Activated CD4-positive, CD25-positive, alpha-beta regulatory T cell treated with anti-CD3 and anti-CD28 coated beads, Interleukin-2, amount 50 U/mL, for 16 hours (primary cell): ENCODE measurements around the gene IGSF11.

ENCODE experiments used
- DNase-seq: peaks from one replicate; pipeline ENCODE4 v3.0.0-alpha.2; 2020; ENCODE audit warnings: low read depth, low spot score

The IGSF11 gene

DNA sequence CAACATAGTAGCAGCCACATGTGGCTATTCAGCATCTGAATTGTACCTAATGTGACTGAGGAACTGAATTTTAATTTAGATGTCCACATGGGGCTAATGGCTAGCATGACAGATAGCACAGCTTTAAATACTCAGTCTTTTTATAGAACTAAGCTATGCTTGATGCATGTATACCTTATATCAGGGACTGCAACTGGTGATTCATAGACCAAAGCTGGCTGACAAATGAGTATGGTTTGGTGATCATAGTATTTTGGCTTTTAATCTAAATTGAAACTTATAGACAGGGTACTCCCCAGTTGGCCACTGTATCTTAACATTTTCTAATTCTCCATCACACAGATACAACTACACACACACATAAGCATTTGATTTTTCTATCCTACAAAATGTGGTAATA, 83.6 kb downstream of the IGSF11 start:
- no peak for DNase-seq

DNA sequence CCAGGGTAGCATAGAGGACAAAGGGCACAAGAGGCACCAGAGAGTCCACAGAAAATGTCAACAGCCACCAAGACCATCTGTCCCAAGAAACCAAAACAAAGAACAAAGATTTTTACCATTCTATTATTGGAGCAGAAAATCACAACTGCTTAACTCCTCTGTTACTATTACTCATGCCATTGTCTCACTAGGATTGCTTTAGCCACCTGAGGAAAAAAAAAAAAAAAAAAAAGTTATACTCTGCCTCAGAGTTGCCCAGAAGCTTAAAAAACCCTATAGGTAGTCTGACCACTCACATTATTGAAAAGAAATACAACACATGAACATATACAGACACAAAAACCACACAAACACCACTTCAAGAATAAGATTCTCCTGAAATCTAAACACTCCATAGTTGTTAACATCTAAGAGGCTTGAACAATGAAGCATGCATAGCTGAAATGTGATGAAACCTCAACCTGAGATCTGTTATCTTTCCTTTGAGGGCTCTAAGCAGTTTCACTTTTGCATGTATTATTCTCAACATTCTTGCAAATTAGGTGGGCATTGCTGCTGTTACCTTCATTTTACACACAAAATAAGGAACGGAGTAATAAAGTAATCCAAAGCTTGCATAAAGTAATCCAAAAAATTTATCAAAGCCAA, 85.4 kb downstream of the IGSF11 start:
- DNase-seq, result no peak

DNA sequence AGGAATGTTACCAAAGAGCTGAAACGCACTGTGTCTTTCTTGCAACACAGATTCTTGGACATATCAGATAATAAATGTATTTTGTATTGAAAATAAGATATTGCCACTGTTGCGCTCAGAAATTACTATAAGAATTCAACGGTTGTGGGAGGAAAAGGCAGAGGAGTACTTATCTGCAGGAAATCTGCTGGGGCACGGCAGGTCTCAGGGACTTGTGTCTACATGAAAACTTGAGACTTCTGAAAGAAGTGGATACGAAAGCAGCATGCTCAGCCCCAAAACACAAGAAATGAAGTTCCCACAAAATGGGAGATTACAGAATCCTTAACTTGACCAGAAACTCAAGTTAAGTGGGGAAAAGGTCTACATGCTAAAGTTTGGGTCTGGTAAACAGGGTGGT, 86.5 kb downstream of the IGSF11 start:
- DNase-seq, result no peak

DNA sequence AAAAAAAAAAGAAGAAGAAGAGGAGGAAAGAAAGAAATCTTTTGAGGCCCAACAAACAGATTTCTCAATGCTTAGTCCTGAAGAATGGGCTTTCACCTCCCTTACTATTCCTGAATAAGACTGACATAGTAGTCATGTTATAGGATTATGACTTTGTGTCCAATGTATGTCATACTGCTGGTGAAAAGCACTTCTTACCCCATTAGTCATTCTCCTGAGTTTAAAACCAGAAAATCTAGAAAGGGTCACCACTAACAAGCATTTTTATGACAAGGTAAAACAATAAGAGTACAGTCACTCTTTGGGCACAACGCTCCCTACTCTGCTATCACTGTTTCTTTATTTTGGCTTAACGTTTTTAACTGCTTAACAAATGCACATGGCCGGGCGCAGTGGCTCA, 88.2 kb downstream of the IGSF11 start:
- no peak for DNase-seq

DNA sequence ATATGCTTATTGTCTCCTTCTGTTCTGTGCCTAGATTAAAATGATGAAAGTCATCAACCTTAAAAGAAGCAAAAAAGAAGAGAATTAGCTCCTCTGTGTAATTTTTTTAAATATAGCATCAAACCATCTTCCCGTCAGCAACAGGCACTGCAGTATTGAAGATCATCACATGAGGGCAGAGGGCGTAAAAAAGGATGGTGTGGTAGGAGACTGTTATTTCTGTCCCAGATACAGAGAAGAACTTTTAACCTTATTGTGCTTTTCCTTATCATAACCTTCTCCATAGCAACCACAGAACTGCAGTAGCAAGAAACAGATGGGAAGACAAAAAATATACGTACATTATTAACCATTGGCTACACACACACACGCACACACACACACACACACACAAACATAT, 88.8 kb downstream of the IGSF11 start:
- DNase-seq, result no peak

DNA sequence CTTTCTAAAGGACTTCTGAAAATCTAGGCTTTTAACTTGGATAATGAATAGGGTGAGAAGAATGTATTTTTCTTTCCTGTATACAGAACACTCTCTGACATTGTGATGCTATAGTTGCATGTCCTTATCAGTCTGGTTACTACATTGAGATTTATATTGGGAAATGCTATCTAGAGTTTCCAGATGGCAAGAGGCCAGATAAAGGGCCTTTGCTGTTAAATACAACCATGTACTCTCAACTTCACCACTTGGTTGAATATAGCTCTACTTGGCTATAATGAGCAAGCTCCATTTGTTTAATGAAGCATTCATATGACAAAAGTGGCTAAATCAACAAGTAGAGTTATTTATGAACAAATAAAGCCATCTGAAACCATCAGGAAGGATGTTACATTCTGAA, 91.0 kb downstream of the IGSF11 start:
- DNase-seq, result no peak

DNA sequence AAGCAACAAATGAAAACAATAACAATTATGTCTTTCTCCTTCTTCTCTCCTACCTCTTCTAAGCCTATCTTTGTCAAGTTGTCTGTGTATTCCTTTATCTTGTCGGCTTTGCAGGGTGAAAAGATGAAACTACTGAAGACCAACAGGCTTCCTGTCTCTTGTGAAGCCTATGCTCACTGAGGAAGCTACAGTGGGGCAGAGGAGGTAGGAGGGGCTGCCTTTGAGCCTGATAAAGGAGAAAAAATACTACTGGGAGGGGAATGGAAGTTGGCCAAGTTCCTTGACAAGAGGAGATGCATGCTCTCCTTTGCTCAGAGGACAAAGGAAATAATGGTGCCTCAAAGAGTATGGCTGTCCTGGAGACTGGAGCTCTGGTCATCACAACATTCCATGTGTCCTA, 92.0 kb downstream of the IGSF11 start:
- no peak for DNase-seq

DNA sequence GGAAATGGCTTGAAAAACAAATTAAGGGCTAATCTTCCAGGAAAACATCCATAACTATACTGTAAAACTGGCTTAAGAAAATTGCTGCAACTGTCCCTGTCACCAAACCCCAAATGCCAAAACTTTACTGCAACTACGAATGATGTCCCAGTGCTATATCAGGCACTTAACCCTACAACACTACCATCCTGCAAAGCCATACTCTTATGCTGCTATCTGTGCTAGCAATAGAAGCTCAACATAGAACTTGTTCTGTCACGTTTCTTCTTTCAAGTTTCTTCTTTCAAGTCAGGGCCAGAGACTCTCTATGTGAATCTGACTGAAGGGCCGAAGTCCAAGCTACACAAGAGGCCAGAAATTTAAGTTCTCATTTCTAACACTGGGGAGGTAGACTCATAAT, 92.5 kb downstream of the IGSF11 start:
- DNase-seq, result no peak

DNA sequence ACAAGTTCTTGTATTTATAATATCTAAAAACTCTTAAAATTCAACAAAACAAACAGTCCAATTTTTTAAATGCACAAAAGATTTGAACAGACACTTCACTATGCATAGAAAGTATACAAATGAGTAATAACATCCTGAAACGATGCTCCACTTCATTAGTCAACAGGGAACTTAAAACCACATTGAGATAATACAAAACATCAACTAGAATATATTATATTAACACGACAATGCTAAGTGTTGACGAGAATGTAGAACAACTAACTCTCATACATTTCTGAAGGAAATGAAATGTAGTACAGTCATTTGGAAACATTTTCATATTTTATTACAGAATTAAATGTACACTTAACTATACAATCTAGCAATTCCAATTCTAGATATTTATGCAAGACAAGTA, 93.4 kb downstream of the IGSF11 start:
- no peak for DNase-seq

DNA sequence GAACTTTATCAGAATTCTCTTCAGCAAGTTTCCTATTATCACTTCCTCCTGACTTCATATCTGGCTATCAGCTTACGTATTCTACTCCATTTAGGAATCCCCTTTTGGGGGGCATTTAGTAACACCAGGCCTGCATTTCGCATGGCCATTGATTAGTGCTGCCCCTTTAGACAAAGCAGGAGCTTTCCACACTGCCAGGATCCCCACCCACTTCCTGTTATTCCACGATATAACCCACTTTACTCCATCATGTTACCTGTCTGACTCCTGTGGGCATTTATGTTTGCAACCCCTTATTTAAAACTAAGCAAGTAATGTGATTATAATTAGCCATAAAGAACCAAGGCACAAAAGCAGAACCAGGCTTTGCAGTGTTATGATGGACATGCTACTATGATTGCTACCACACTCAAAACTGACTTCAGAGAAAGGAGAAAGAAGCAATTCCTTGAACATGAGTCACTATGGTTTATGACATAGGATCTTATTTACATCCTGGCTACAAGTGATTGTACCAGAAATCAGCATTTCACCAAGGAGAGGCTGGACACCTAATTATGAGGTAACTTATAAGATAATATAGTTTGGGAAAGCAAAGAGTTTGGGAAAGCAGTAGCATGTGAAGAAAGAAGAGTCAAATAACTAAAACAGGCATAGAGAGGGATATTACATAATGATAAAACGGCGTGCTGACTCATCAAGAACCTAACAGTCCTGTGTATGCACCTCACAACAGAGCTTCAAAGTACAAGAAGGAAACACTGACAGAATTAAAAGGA, 96.3 kb downstream of the IGSF11 start:
- DNase-seq, result no peak

DNA sequence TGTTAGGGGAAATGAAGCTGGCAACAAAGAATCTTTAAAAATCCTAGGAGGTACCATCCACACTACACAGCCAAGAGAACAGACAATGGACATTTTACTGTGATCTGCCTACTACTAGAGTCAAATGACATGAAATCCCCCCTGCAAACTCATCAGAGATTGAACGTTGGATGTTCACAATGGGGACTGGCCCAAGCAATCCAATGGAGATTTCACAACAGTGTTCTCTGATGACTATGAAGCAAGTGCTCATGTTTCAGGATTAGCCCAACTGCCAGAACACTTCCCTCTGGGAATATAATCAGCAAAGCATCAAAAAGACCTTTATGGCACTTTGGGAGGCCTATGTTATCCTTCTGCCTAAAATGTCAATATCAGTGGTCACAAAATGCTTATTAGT, 97.8 kb downstream of the IGSF11 start:
- DNase-seq, result no peak

DNA sequence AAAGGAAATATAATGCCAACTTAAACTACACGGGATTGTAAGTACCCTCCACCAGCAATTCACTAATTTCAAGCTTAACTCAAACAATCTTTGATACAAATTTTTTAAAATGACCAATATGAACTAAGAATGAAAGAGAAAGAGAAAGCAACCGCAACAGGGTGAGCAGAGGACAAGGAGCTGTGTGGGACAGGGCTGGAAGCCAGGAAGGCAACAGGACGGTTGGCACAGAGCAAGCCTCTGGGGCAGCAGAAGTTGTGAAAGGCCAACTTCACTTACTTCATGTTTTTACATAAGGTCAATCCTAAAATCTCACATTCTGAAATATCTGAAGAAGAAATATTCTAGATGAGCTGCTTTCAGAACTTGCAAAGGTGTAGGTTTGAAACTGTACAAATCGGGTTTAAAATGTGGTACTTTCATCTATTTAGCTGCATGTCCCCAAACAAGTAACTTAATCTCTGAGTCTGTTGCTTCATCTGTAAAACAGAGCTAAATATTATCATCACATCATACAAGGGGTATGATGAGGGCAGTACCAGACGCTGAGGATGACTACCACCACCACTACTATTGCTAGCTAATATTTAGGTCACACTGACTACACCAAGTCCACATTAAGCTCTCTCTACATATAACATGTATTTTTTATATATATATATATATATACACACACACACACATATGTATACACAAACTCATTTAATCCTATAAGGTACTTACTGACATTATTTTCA, 101.7 kb downstream of the IGSF11 start:
- DNase-seq, result no peak

DNA sequence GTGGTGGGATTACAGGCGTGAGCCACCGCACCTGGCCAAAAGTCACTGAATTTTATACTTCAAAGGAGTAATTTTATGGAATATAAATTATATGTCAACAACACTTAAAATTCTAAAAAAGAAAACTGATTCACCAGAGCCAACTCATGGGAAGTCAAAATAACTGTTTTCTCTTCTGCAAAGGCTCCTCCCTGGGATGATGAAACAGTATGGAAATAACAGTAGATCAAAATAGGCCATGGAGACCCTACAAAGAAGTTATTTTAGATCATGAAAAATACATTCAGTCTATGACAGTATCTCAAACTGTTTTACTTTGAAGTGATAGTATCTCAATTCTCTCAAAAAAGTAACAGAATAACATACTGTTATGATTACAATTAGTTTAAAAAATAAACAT, 102.7 kb downstream of the IGSF11 start:
- no peak for DNase-seq

DNA sequence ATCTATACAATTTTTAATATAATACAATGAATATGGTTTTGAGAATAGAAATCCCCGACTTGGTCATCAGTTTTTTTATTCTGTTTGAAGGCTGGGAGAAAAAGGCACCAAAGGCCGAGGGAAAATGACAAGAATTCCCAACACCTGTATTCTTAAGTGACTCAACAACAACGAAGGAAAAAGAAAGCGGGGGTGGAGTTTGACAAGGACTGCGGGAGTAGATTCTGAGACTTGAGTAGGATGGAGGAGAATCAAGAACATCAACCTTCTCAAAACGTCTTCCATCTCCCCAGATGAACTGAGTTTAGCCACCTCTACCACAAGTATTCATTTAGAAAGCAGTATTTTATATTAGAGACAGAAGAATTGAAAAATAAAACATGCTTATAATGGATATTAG, 107.2 kb downstream of the IGSF11 start:
- no peak for DNase-seq

DNA sequence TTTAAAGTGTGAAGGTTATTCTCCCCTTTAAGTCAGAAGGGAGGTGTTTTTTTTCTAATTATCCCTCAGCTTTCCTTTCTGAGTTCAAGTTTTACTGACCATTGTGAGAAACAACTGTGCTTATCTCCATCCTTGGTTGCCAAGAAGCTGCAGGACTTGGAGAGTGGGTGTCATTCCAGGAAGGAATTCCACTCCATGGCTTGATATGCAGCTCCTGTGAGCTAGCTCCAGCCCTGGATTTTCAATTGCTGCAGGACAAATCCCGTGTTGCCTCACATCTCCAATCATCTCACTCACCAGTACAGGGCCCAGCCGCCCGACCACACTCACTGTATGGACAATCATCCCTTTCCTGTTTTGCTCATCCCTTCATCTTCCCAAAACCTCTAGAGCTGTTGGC, 122.5 kb downstream of the IGSF11 start:
- DNase-seq, result no peak

DNA sequence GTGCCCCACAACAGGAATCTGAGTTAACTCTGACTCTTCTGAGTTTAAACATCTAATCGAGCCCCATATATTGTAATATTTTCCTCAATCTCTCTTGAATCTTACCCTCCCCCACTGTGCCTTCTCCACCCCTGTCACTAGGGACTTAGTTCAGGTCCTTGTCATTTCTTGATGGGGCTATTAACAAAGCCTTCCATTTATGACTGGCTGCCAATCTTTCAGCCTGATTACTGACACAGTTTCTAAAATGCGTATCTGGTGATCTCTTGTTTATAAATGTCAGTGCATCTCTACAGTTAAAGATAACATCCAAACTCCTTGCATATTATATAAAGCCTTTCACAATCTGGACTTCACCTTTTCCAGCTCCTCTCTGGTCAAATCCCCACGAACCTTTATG, 124.3 kb downstream of the IGSF11 start:
- no peak for DNase-seq

DNA sequence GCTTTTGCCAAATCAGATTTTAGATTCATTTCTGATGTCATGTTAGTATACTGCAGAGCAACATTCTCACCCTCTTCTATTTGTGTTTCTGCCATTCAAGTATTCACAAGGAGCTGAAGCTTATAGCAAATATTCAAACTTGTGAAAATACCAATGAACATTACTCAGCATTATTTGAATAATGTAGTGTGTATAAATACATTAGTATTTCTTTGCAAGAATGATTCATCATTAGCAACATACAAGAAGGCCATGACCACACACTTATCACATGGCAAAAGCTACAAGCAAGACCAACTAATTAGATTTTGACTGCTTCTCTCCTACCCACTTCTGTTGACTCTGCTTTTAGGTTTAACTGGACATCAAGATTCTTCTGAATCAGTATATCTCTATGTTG, 124.9 kb downstream of the IGSF11 start:
- DNase-seq, result no peak

DNA sequence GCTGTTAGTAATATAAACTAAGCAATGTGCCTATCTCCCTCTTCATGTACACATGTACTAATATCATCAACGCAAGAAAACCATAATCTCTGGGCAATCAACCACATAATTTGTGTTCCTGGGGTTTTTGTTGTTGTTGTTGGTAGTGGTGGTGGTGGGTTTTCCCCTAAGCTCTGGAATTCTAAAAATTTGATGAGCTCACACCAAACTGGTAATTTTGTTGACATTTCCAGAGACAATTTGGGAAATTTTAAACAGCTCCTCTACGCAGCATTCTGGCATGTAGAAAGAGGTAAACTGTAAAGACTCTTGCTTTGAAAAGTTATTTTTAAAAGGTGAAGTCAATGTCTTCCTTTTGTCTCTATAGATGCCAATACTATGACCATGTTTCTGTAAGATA, 126.7 kb downstream of the IGSF11 start:
- DNase-seq, result no peak

DNA sequence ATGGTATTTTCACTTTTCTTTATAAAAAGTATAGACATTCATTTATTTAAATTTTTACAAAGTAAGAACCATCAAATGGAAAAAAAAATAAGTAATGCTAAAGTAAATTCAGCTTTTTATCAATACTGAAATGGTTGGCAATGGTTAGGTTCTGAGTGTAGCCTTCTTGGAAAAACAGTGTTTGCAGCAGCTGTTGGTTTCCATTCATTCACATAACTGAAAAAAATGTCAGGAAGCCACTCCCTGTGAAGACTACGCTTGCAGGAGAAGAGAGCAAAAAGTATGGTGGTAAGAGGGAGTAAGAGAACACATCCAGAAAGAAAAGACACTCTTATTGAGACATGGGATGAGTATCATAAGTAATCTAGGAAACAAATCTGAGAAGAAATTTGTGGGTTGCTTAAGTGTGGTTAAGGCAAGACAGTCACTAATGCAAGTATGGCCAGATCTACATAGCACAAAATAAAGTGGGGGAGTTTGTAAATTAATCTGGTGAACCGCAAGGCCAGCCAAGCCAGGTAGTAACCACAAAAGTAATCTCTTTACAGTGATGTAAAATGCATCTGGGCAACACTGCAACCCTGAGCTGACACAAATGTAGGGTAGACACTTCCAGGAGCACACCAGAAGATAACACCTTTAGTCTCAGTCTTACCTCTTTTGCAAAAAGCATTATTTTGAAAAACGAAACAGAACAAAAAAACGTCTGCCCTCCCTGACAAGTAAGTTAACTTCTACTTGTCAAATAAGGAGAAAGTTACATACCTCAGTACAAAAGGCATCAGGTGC, 133.7 kb downstream of the IGSF11 start:
- no peak for DNase-seq

DNA sequence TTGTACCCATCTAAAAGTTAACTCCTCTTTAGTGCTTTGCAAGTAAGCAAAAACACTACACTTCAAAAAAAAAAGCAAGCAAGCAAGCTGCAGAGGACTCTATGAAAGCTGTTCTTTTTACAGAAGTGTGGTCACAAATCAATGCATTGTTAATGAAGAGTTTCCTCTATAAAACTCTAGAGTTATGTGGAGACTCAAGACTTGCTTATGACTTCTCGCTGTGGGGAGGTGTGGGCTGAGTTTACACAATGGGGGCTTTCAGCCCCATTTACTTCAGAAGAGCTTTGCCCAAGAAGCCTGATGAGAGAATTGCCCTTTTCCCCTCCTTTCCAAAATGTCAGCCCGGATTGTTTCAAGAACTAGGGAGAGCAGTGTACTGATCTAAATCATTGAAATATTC, 144.4 kb downstream of the IGSF11 start:
- no peak for DNase-seq

DNA sequence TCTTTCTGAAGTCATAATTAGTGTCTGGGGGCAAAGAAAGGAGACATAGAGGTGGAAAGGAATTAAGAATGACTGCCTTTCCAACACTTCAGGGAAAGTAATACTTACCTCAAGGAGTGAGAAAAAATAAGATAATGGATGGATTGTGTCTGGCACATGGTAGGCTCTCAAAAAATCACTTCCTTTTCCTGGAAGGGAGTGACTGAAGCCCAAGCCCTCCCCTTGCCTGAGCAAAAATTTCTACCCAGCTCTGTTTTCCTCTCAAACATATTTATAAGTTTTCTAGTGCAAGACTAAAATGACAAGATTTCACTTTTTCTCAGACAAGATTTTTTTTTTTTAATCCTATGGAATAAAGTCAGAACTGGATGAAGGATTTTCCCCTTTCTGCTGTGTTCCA, 145.0 kb downstream of the IGSF11 start:
- no peak for DNase-seq

DNA sequence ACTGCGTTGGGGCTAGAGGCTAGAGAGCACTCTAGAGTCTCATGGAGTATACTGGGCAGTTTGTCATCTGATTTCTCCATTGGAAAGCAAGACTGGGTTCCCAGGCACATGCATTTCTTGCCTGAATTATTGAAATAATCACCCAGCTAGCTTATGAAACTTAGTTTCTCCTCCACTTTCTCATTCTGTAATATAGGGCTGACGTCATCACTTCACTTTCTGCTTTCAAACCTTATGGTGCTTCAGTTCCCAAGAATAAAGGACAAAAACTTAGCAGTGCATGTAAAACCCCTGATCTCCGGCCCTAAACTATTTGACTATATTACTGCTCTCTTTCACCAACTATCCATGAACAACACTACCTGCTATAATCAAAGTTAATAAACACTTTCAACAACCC, 147.9 kb downstream of the IGSF11 start:
- DNase-seq, result no peak
